HG03378 (cell line): Measurements from ENCODE around the gene SMPD1.
A peak's percentile ranks its signal among the peaks of the same experiment; 100 is the strongest.

Source experiments
- ATAC-seq: cut with Tn5 transposase; IDR thresholded peaks from one replicate; pipeline ENCODE4 v1.9.1; 2021; ENCODE audit warnings: mild to moderate bottlenecking, moderate library complexity; ENCODE audit not compliant: unreplicated experiment

The SMPD1 gene

DNA sequence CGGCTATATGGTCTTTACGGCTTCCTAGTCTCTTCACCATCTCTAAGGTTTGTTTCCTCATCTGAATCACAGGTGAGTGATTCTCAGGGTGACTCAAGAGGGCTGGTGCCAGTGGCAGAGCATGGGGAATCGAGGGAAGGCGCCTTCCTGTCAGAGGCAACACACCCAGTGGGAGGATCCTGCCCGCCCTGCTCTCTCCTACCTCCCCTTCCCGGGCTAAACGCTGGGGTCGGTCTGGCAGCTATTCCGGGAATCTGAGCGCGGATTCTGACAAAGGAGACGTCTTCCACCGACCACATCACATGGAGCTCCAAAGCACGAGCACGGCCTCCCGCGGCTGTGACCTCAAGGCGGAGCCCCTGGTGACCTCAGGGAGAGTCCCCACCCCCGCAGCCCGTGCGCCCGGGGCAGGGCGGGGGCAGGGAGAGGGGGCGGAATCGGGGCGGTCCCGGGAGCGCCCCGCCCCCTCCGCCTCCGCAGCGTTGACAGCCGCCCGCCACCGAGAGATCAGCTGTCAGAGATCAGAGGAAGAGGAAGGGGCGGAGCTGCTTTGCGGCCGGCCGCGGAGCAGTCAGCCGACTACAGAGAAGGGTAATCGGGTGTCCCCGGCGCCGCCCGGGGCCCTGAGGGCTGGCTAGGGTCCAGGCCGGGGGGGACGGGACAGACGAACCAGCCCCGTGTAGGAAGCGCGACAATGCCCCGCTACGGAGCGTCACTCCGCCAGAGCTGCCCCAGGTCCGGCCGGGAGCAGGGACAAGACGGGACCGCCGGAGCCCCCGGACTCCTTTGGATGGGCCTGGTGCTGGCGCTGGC, at the start of gene SMPD1:
Gene SMPD1, plus strand, starts transcription at position 570 of the 813 bp plus-strand sequence. Its CDS starts 125 bp downstream, at position 695.
- ATAC-seq: peak; percentile 85

DNA sequence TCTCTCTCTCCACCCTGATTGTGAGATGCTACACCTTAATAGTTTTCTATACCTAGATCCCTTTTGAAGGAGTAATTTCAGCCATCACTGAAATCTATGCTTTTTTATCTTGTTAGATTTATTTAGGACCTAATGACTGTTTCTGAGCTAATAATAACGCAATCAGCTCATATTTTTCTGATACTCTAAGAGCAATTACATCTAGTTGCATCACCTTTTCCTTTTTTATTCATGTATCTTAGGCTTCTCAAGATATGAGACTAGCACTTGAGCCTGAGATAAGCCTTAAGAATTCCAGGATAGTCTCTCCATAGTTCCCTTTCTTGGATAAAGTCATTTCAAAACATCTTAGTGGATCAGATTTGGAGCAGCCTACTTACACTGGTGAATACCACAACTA, 44.9 kb upstream of the SMPD1 start:
- ATAC-seq: no peak

DNA sequence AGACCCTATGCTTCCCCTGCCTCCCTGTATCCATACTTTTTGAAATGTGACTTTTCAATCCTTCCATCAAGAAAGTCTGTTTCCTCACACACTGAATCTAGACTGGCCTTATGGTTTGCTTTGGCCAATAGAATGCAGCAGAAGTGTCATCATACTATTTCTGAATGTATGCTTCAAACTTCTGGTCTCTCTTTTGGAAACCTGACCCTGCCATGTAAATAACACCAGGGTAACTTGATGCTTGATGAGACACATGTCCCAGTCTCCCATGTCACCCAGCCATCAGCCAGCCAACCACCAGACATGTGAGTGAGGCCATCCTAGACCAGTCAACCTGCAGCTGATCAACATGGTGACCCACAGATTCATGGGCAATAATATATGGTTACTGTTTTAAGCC, 40.2 kb upstream of the SMPD1 start:
- ATAC-seq: no peak

DNA sequence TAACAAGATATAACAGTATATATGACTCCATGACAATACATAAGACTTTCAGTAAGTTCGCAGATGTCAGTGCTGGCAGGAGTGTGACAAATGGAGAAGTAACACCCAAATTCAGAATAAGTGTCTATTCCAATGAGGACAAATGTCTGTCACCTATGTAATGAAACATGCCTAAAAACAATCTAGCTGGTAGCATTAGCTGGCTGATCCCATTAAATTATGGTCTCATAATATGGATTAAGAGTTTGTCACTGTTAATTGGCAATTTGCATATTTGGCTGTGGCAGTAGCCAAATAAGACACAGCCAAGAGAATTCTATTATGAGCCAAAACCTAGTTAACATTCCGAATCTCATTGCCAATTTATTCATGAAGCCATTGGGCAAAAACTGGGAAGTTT, 39.8 kb upstream of the SMPD1 start:
- no peak for ATAC-seq

DNA sequence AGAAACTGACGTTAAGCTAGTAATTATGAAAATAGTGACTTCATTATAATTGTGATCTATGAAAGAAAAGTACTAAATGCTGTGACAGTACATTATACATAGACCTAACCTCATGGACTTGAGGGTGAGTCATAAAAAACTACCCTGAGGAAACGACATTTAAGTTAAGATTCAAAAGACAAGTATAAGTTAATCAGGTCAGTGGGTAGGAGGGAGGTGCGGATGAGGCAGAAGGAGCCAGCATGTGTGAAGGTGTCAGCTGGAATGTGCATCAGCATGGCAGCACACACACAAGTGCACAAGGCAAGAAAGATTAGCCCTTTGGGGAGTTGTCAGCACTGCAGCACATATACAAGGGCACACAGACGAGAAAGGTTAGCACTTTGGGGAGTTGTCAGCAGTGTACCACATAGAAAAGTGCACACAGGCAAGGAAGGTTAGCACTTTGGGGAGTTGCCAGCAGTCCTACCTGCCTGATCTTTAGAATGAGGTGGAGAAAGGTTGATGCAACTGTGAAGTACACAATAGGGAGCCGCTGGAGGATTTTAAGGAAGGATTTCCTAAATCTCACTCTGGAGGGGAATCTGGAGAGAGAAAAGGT, 38.4 kb upstream of the SMPD1 start:
- ATAC-seq: no peak

DNA sequence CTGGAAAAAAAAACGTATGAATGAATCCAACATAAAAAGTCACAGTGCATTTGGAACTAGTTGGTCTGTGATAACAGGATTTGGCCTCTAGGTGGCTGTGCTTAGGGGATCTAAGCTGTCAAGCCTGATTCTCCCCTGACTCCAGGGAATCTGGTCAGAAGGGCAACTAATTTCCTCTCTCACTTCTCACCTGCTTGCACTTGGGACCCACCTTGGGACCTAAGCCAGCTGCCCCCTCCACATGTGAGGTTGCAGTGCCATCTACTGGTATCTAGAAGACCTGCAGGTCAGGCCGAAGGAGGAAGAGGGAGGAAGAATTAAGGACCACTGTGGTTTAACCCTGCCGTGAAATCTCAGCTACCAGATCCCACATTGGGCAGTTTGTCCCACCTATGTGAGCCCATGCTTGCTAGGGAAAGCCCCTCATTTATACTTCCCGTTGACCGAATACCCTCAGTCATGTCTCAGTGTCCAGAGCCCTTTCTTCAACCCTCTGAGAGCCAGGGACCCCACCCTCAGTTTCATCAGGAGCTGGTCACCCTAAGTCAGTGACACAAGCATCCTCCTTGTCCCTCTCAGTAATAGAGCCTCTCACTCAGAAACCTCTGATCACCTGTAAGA, 36.8 kb upstream of the SMPD1 start:
- ATAC-seq: peak; percentile 71

DNA sequence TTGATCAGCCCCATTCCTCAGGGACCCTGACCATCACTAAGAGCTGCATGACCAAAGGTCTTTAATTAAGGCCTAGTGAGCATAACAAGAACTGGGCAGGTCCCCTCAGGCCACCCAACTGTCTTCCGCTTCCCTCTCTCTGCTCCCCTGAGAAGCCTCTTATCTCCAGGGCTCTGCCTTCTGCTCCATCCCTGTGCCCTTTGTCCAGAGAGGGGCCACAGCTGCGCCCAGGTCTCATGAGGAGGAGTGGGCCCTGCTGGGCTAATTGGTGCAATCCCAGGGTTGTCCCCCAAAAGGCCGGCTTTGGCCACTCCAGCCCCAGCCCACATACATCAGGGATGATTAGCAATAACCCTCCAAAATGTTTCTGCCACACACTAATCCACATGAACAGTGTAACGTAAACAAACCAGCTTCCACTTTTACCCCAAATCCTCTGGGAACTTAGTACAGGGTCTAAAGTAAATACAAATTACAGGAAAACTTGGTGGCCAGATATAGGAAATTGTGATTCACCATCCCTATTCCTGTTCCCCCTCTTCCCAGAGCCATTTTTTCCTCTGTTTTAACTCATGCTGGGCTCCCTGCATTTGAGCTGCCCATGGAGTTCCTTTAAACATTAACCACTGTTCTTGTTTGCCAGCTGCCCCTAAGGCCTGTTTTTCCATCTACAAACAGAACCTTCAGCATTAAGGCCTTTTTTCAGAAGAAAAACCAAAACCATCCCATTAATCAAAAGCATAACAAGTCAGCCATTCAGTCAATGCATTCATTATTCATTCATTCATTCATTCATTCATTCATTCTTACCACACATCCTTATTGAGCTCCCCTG, 35.4 kb upstream of the SMPD1 start:
- no peak for ATAC-seq

DNA sequence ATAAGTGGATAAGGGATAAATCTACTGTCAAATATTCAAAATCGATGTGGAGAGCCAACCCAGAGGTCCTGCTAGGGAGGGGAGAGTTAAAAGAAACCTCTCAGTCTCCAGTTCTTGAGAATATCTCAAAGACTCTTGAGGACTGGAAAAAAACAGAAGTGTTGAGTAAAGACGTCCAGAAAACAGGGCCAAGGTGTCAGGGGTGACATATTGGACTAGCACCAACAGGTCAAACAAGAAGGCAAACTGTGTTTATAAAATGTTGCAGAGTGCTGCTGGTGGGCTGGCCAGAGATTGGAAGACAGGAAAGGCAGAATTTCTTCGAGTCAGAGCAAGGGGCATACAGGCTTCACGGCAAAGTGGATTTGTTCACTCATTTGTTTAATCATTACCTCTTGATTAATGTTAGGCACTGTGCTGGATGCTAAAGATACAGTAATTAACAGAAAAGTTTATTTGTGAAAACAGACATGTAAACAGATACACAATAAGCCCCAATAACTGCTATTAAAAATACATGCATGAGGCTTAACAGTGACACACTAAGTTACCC, 33.7 kb upstream of the SMPD1 start:
- ATAC-seq: no peak

DNA sequence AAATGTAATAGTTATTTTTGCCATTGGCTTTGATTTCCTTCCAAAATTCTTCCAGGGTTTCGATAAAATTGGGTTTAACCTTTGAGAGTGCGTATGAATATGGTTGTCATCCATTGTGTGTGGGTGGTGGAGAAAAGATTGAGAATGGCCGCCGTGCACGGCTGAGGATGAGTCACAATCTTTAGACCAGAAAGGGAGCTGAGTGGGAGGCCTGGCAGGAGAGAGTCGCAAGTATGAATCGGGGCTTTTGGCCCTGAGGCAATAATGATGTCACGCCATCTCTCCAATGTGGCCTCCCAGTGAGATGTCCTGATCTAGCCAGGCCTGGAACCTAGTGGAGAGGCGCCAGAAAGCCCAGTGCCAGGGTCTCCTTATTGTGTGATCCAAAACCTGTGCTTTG, 33.1 kb upstream of the SMPD1 start:
- no peak for ATAC-seq

DNA sequence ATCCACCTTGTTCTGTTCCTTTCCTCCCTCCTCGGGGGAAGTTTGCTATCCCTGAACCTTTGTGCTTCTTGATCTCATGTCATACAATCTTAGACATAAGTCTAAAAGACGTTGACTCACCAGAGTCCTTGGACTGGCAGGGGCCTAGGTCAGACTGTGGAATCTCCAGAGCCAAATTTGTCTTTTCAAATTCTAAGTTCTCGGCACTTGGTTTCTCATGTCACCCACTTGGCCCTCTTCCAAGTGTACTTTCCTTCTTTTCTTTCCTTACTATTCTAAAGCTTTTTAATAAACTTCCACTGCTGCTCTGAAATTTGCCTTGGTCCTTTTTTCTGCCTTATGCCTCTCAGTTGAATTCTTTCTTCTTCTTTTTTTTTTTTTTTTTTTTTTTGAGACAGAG, 30.1 kb upstream of the SMPD1 start:
- no peak for ATAC-seq

DNA sequence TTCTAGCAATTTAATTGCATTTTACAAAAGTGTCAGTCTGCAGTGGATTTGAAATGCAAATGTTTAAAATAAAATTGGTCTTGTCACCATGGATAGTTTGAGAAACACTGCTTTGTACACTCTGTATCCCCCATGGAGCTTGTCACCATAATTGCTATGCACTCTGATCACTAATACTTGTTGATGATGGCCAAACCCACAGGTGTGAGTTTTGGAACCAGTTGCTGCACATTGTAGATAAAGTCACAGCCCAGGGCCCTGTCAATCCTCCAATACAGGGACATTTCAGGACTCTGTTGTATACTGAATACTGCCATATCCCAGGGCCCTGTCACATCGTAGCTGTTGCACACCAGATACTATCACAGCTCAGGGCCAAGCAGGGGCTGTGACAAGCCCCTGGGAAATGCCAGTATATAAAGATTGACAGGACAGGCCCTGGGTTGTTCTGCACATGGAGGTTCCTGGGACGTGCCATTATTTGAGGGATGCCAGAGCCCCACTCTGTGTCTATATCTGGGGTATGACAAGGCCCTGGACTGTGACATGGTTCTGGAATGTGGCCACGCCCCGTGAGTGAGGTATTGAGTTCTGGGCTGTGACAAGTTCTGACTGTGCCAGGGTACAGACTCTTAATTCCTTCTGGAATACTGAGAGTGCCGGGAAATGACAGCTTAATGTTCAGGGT, 27.9 kb upstream of the SMPD1 start:
- ATAC-seq: no peak

DNA sequence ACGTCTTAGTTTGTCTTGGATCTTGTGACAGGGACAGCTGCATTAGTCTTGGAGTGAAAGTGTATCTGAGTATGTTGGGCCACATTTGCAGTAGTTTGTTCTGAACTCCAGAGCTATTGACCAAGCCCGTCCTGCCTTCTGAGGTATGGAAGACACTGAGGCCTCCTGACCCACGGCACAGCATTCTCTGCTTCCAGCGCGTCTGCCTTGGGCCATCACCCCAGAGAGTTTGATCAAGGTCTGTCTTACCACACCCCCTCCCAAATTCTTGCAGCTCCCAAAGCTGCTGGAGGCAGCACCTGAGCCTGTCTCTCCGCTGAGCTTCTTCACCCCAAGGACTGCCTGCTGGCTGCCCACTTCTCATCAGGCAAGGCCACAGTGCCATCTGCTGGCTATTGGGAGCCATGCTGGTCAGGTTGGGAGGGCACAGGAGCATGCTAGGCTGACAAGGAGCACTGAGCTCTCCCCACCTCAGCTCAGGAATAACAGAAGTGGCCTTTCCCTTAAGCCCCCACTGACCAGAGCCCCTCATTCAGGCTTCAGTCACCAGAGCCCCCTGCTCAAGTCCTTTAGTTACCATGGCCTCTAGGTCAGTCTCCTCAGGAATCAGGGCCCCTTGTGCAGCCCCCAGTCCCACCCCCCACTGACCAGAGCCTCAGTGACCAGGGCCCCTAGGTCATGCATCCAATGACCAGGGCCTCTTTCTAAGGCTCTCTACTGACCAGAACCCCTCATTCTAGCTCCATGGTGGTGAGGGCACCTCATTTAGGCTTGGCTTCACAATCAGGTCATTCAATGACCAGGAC, 27.2 kb upstream of the SMPD1 start:
- ATAC-seq: no peak

DNA sequence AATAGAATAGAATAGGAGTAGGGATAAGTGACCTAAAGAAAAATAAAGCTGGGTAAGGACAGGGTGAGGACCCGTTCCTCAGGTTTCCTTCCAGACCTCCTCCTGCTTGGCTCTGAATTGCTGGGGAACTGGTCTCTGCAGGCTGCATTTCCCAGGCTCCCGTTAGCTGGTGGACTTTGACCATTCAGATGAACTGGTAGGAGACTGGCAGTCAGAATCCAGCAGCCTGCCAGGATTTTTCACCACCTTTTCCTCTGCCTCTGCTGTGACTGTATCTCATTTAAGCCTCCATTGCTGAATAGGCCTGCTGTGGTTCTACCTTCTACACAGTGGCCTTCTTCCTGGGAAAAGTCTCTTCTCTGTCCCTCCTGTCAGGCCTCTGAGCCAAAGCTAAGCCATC, 24.6 kb upstream of the SMPD1 start:
- ATAC-seq: no peak

DNA sequence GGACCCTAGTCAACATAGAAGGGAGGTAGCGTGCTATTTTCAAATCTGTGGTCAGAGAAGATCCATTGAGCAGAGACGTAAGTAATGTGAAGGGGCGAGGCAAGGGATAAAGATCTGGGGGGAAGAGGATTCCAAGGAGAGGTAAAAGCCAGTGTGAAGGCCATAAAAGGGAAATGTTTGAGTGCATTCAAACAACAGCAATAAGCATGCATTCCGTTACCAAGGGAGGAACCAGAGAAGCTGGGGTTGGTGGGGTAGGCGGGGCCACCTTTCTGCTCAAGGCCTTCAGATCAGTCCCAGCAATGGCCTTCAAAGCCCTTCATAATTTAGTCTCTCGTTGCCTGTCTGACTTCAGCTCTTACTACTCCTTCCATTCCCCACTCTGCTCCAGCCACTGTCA, 18.4 kb upstream of the SMPD1 start:
- ATAC-seq: no peak

DNA sequence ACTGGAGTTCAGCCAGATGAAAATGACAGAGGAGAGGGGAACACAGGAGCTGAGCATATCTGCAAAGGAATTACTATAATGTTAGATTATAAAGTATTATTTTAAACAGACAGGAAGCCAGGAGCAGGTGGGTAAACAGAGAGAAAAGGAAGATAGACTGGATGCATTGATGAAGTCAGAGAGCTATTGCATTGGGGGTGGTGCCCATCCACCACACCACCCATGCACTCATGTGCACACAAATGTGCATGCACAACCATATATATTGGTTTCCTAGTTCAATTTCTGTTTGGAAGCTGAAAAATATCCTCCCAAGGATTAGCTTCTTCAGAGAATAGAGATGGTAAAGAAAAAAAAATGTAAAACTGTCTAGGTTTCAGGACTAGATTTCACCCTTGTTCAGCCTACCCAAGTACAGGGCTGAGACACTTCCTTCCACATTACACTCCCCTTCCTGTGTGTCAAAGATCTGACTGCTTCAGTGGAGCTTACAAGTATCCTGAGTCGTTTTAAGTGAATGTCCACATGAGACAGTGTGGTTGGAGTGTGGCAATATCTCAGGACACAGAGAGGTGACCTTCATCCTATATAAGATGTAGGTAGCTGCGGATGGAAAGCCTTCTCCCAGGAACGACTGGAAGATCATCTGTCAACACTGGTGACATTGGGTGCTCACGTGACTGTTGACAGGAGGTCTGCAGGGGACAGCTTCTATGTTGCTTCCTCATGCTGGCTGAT, 12.2 kb upstream of the SMPD1 start:
- no peak for ATAC-seq

DNA sequence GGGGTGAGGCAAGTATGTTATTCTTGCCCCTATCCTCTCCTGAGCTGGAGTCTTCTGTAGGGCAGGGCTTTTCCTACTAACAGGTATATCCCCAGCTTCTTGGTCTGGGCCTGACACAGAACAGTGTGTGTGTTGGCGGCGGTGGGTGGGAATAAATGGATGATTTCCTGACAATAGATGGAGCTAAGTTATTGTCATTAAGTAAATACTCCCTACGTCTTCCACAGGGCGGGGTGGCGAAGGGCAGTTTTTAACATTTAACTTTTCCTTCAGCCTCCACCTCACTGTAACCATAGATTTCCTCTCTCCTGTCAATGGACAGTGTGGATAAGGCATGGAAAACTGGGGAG, 11.7 kb upstream of the SMPD1 start:
- ATAC-seq: no peak

DNA sequence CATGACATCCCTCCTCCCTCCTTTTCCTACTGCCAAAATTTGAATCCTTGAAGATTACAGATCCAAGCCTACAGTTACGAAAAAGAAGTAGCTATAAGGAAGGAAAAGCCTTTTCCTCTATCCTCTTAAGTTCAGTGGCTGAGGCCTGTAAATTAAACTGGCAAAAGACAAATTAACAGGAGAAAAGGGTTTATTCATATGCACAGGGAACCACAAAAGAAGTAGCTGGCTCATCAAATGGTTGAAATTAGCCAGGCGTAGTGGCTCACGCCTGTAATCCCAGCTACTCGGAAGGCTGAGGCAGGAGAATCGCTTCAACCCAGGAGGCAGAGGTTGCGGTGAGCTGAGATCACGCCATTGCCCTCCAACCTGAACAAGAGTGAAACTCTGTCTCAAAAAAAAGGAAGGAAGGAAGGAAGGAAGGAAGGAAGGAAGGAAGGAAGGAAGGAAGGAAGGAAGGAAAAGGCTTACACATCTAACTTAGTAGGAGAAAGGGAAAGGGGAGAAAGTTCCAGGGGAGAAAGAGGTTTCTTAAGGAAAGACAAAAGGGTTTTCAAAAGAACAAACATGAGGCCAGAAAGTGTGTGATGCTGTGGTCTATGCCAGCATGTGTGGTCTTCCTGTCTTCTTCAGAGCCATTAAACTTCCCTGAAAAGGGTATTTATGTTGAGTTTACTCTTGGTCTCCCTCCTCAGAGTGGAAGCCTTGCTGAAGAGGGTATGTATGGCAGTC, 5.1 kb upstream of the SMPD1 start:
- no peak for ATAC-seq

DNA sequence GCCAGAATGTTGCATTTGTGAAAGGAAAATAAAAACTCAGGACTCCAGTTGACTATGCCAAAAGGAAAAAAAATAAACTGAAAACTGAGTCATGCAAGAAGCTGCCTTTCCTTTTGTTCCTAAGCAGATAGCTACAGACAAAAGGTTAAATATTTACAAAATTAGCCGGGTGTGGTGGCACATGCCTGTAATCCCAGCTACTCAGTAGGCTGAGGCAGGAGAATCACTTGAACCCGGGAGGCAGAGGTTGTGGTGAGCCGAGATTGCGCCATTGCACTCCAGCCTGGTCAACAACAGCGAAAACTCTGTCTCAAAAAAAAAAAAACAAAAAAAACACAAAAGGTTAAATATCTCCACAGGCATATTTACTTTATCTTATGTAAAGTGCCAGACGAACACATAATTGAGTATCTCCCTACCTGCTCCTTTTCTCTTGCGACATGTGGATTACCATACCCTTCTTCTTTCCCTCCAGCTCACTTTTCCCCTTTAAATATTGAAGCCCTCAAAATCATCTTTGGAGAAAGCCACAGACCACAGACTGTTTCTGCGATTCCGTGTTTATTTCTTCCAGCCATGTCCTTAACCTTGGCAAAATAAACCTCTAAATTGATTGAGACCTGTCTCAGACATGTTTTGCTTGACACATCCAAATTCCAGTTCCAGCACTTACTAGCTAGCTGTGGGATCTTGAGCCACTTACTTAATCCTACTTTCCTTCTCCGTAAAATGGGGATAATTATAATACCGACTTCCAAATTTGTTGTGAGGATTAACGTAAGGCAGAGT, 2.3 kb upstream of the SMPD1 start:
- ATAC-seq: no peak
